Spleen (tissue), 11 donors: ENCODE measurements around the gene YOD1. TPM values are rescaled to one million over a fixed set of nuclear protein-coding genes. Genes with fewer than 3 reads are reported as not detected.

Experiments used
- DNase-seq: peaks from one replicate; pipeline ENCODE4 v3.0.0-alpha.2; 2020
- H3K27ac ChIP-seq, 8 donors: fragments of 200-600 bp; sonication (generic) in 7 of 8; 1 replicate in 4 of 8; 2 replicates in 4 of 8; pipeline versions ENCODE4 v1.5.0 to v1.8.0; 2016 to 2021; ENCODE audit warnings: inconsistent platforms in 4 of 8, mild to moderate bottlenecking in 4 of 8, moderate library complexity in 1 of 8
- H3K27me3 ChIP-seq, 7 donors: fragments of 200-600 bp; sonication (generic) in 6 of 7; replicated peaks in 1 of 7; 1 replicate in 4 of 7; 2 replicates in 3 of 7; pipeline versions ENCODE4 v1.5.0 to v1.8.0; 2016 to 2021; ENCODE audit warnings: inconsistent platforms in 3 of 7, mild to moderate bottlenecking in 1 of 7
- H3K36me3 ChIP-seq, 6 donors: fragments of 200-600 bp; sonication (generic) in 5 of 6; 1 replicate in 4 of 6; 2 replicates in 2 of 6; pipeline versions ENCODE4 v1.5.0 to v1.8.0; 2016 to 2021; ENCODE audit warnings: inconsistent platforms in 2 of 6
- H3K4me1 ChIP-seq, 6 donors: fragments of 200-600 bp; sonication (generic) in 5 of 6; 1 replicate in 3 of 6; 2 replicates in 3 of 6; pipeline versions ENCODE4 v1.5.0 to v1.8.0; 2016 to 2021; ENCODE audit warnings: inconsistent platforms in 3 of 6
- H3K4me3 ChIP-seq, 8 donors: fragments of 200-600 bp; sonication (generic) in 7 of 8; 1 replicate in 4 of 8; 2 replicates in 4 of 8; pipeline versions ENCODE4 v1.5.0 to v1.8.0; 2016 to 2021; ENCODE audit warnings: inconsistent platforms in 4 of 8, mild to moderate bottlenecking in 4 of 8, moderate library complexity in 2 of 8
- H3K9me3 ChIP-seq, 8 donors: fragments of 200-600 bp; sonication (generic) in 7 of 8; 1 replicate in 4 of 8; 2 replicates in 4 of 8; pipeline versions ENCODE4 v1.5.0 to v1.8.0; 2016 to 2021; ENCODE audit warnings: inconsistent platforms in 4 of 8
- POLR2A ChIP-seq, 3 donors: fragments of 450-650 bp; IDR thresholded peaks; one replicate each; pipeline ENCODE4 v1.5.1; 2017; ENCODE audit warnings: antibody characterized with exemption in 3 of 3, mild to moderate bottlenecking in 1 of 3
- POLR2AphosphoS5 ChIP-seq, 3 donors: sonication (generic); formaldehyde crosslinking; IDR thresholded peaks; one replicate each; pipeline ENCODE4 v1.5.1; 2017; ENCODE audit warnings: antibody characterized with exemption in 3 of 3
- WGBS, 5 donors: extraction: QIAGEN DNeasy Blood & Tissue Kit in 3 of 5; methylation state at CpG; one replicate each; pipeline versions ENCODE4 v1.1.5 to v1.1.7; 2013 to 2018; 5-methylcytosine and 5-hydroxymethylcytosine counted together
- intact Hi-C: fragments of 100-400 bp; cut with DNase I; formaldehyde crosslinking; loops from one replicate; pipeline ENCODE4 v1.15.0; 2023; ENCODE audit warnings: low total_unique reads
- polyA plus RNA-seq, 3 donors: library from polyadenylated mRNA; stranded (reverse); fragments of 200-250 nt; gene quantifications; one replicate each; pipeline ENCODE4 v1.2.1, GENCODE V29; 2013
- total RNA-seq, 7 donors: library from RNA; depleted of rRNA in 3 of 7; stranded (reverse); fragments of >200 nt in 3 of 7; fragmentation: NEBNext Ultra II Directional in 4 of 7; extraction: Animal tissue kit (Norgen Biotek cat#: 25700) in 4 of 7; gene quantifications; one replicate each; pipeline versions ENCODE4 v1.1.0 to v1.2.1, GENCODE V29; 2016 to 2021
- TF ChIP-seq, protein P1 (sequence below), 11 experiments: fragments of 200-600 bp in 7 of 11; fragments of 450-650 bp in 4 of 11; sonication (generic) in 4 of 11; IDR thresholded peaks in 8 of 11; conservative IDR thresholded peaks in 3 of 11; 1 replicate in 7 of 11; 2 replicates in 4 of 11; pipeline versions ENCODE4 v1.4.0 to v1.8.0; 2016 to 2021; ENCODE audit warnings: antibody characterized with exemption in 11 of 11, inconsistent platforms in 4 of 11, mild to moderate bottlenecking in 1 of 11
- donor health status: healthy with polysubstance abuse.
- donor health status: DM: no; HTN: no; CAD: no; lungs with moderate emphysema.
- donor health status: DM: no; HTN: no; CAD: no.
- donor health status: Bipolar disorder and iron deficiency.
- donor health status: healthy.
- donor health status: DM: no; HTN: no; CAD: no.
- donor health status: DM: yes; HTN: yes; CAD: no.

The YOD1 gene
- total and polyA plus RNA-seq, 10 donors = 2.8 to 23.2 (median 11.8) TPM

DNA sequence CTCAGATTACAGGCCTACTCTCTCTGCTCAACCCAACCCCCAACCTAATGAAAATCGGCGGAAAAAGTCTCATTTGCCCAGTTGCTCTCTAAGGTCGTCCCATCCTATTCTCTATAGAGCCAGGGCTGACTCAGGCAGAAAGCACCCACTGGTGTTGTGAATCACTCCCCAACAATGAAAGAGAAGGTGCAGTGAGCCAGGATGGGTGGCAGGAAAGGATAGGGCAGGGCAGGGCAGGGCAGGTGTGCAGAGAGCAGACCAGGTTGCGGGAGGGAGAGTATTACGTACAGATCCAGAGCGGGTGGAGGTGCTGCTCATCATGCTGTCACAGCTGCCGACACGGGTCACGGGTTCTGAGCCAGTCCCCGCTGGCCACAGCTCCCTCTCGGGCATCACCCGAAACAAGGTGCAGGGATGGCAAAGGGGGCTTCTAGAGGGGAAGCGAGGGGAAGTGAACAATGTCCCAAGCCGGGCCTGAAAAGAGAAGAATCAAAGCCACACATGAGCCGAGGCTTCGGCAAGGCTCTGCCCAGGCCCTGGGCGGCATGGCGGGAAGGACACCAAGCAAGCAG lies 23.7 kb downstream of the YOD1 start:
- intact Hi-C loops = no loop called here
- 88 to 96% (median 95%) methylated on average over 18 of the region's 18 CpGs for WGBS, 5 donors
- Histone ChIP-seq H3K4me3 (no peak overlapping the region), H3K36me3 (no peaks in the 10 kb centered on the region), H3K9me3 (no peaks in the 10 kb centered on the region), H3K4me1 (peaks cover 6 to 41% (median 15%) of the 10 kb centered on the region in 6 donors), H3K27me3 (peaks cover 0 to 13% (median 0%) of the 10 kb centered on the region in 7 donors), H3K27ac (no peak overlapping the region)
- DNase-seq = no peak
- TF ChIP-seq, protein P1, sequence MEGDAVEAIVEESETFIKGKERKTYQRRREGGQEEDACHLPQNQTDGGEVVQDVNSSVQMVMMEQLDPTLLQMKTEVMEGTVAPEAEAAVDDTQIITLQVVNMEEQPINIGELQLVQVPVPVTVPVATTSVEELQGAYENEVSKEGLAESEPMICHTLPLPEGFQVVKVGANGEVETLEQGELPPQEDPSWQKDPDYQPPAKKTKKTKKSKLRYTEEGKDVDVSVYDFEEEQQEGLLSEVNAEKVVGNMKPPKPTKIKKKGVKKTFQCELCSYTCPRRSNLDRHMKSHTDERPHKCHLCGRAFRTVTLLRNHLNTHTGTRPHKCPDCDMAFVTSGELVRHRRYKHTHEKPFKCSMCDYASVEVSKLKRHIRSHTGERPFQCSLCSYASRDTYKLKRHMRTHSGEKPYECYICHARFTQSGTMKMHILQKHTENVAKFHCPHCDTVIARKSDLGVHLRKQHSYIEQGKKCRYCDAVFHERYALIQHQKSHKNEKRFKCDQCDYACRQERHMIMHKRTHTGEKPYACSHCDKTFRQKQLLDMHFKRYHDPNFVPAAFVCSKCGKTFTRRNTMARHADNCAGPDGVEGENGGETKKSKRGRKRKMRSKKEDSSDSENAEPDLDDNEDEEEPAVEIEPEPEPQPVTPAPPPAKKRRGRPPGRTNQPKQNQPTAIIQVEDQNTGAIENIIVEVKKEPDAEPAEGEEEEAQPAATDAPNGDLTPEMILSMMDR (IDR thresholded peaks at IDR 0.05 in 8 of 11, conservative IDR thresholded peaks at IDR 0.05 in 3 of 11) = no peak
- TF ChIP-seq POLR2AphosphoS5 (IDR thresholded peaks at IDR 0.05) = no peak
- no peak for TF ChIP-seq POLR2A (IDR thresholded peaks at IDR 0.05)

DNA sequence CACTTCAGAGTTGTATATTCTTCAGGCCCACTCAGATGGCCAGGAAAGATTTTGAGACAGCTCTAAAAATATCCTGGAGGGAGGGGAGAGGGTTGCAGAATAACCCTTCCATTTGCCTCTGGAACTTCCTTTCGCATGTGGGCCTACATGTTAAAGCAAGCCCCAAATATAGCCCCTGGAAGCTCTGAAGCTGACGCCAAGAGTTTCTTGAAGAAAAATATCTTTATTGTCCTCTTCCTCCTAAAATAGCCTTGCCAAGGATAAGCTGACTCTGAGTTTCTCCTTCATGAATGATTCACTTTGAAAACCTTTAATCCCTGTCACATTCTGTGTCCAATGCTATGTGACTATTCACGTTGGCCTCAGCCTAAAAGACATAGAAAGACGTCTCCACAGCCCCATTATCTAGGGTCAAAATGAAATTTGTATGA lies 24.9 kb downstream of the YOD1 start:
- intact Hi-C loops = no loop called here

DNA sequence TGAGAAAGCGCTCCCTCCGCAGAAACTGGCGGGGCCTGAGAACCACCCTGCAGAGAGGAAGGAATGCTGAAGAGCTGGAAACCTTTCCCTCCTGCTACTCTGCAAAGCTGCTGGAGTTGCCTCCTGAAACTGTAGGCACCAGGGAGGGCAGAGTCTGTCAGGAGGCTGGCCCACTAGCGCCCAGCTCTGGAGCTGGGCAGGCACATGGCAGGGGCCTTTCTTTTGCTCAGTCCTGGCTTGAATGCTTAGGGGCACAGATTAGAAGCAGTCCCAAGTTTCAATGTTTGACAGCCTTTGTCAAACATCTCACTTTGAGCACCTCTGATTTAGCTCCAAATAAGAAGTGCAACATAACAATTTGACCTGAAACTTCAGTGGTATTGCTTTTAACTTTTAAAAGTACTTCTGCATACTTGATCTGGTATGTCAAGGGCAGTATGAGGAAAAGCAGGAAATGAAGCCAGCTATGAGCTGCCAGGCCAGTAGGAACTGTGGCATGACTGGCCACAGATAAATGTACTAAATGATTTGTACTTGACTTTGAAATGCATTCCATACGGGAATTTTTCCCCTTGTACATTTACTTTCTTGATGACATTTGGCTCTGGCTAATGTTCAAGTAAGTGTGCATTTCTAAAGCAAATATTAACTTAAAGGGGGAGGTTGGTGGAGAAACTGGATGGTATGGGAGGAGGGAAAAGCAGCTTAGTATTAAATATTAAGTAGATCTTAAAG lies 25.7 kb downstream of the YOD1 start:
- WGBS, 5 donors = 48 to 65% (median 57%) methylated on average over 5 of the region's 5 CpGs
- H3K4me3 ChIP-seq = no peak overlapping the region
- H3K36me3 ChIP-seq = no peaks in the 10 kb centered on the region
- H3K27ac ChIP-seq = peak overlapping the region in 7 of 8 donors; percentile 30 to 80 (median 75)
- TF ChIP-seq, protein P1 (IDR thresholded peaks at IDR 0.05 in 8 of 11, conservative IDR thresholded peaks at IDR 0.05 in 3 of 11) = no peak
- TF ChIP-seq POLR2AphosphoS5 (IDR thresholded peaks at IDR 0.05) = no peak
- TF ChIP-seq POLR2A (IDR thresholded peaks at IDR 0.05) = no peak
- H3K4me1 ChIP-seq = peaks cover 10 to 54% (median 18%) of the 10 kb centered on the region in 6 donors
- no peaks in the 10 kb centered on the region for H3K27me3 ChIP-seq
- intact Hi-C loops = no loop called here
- DNase-seq = no peak
- no peaks in the 10 kb centered on the region for H3K9me3 ChIP-seq

More for the DNA sequence above, 24.9 kb downstream of the YOD1 start:
- DNase-seq = no peak
- no peaks in the 10 kb centered on the region for H3K36me3 ChIP-seq
- TF ChIP-seq, protein P1 (IDR thresholded peaks at IDR 0.05 in 8 of 11, conservative IDR thresholded peaks at IDR 0.05 in 3 of 11) = no peak
- TF ChIP-seq POLR2A (IDR thresholded peaks at IDR 0.05) (no peak), POLR2AphosphoS5 (IDR thresholded peaks at IDR 0.05) (no peak)
- peaks cover 6 to 46% (median 15%) of the 10 kb centered on the region in 6 donors for H3K4me1 ChIP-seq
- H3K9me3 ChIP-seq = no peaks in the 10 kb centered on the region
- peak overlapping the region; percentile 10 to 80 (median 74) for H3K27ac ChIP-seq
- no peak overlapping the region for H3K4me3 ChIP-seq
- WGBS, 5 donors = 44 to 71% (median 68%) methylated on average over 4 of the region's 4 CpGs
- peaks cover 0 to 2% (median 0%) of the 10 kb centered on the region in 7 donors for H3K27me3 ChIP-seq
